ENCODE measurements around the gene SCCPDH. TPM values are rescaled to one million over a fixed set of nuclear protein-coding genes. Genes with fewer than 3 reads are reported as not detected.

SCCPDH gene
- total and polyA plus RNA-seq, 4 donors: 52.1 to 84.3 (median 78.5) TPM

- H3K4me1 ChIP-seq (ENCODE audit: control insufficient read depth in 4 of 4, insufficient read depth in 4 of 4, low read length in 3 of 4): peaks cover 2 to 30% (median 27%) of the 10 kb centered on the region in 4 donors
- 42% methylated on average over 4 of the region's 4 CpGs for WGBS
- H3K9ac ChIP-seq (ENCODE audit: low read depth in 1 of 2, low read length in 2 of 2): peak overlapping the region in 1 of 2 donors; percentile 28
- DNase-seq (ENCODE audit: low spot score): no peak
- peaks cover 0 to 26% (median 17%) of the 10 kb centered on the region in 4 donors for H3K36me3 ChIP-seq (ENCODE audit: control insufficient read depth in 4 of 4, insufficient read depth in 3 of 4, low read depth in 1 of 4, low read length in 3 of 4)
- peak overlapping the region in 1 of 3 donors; percentile 88 for H3K4me3 ChIP-seq (ENCODE audit: low read depth in 1 of 3, low read length in 3 of 3)
- no peaks in the 10 kb centered on the region for H3K9me3 ChIP-seq (ENCODE audit: control insufficient read depth in 4 of 4, low read length in 3 of 4)
- TF ChIP-seq, protein P1, sequence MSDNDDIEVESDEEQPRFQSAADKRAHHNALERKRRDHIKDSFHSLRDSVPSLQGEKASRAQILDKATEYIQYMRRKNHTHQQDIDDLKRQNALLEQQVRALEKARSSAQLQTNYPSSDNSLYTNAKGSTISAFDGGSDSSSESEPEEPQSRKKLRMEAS (IDR thresholded peaks at IDR 0.05): no peak
- TF ChIP-seq NR2F2 (IDR thresholded peaks at IDR 0.05) (no peak), ATF3 (IDR thresholded peaks at IDR 0.05) (no peak), RXRA (IDR thresholded peaks at IDR 0.05) (no peak), YY1 (IDR thresholded peaks at IDR 0.05) (no peak), FOXA2 (IDR thresholded peaks at IDR 0.05) (no peak), HNF4G (IDR thresholded peaks at IDR 0.05) (no peak), EGR1 (IDR thresholded peaks at IDR 0.05; ENCODE audit: low read depth in 2 of 2) (no peak)
- TF ChIP-seq, protein P2, sequence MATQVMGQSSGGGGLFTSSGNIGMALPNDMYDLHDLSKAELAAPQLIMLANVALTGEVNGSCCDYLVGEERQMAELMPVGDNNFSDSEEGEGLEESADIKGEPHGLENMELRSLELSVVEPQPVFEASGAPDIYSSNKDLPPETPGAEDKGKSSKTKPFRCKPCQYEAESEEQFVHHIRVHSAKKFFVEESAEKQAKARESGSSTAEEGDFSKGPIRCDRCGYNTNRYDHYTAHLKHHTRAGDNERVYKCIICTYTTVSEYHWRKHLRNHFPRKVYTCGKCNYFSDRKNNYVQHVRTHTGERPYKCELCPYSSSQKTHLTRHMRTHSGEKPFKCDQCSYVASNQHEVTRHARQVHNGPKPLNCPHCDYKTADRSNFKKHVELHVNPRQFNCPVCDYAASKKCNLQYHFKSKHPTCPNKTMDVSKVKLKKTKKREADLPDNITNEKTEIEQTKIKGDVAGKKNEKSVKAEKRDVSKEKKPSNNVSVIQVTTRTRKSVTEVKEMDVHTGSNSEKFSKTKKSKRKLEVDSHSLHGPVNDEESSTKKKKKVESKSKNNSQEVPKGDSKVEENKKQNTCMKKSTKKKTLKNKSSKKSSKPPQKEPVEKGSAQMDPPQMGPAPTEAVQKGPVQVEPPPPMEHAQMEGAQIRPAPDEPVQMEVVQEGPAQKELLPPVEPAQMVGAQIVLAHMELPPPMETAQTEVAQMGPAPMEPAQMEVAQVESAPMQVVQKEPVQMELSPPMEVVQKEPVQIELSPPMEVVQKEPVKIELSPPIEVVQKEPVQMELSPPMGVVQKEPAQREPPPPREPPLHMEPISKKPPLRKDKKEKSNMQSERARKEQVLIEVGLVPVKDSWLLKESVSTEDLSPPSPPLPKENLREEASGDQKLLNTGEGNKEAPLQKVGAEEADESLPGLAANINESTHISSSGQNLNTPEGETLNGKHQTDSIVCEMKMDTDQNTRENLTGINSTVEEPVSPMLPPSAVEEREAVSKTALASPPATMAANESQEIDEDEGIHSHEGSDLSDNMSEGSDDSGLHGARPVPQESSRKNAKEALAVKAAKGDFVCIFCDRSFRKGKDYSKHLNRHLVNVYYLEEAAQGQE (IDR thresholded peaks at IDR 0.05): no peak
- no peaks in the 10 kb centered on the region for H3K27me3 ChIP-seq (ENCODE audit: control insufficient read depth in 4 of 4, insufficient read depth in 4 of 4, low read length in 3 of 4)
- H3K27ac ChIP-seq (ENCODE audit: low read depth in 1 of 2, low read length in 2 of 2): peak overlapping the region; percentile 14 to 76
These were observed 2.7 kb downstream of the SCCPDH start for GRCh38 chr1:246726881-246727280.

- no peaks in the 10 kb centered on the region for H3K27me3 ChIP-seq (ENCODE audit: control insufficient read depth in 4 of 4, insufficient read depth in 4 of 4, low read length in 3 of 4)
- no peak overlapping the region for H3K9ac ChIP-seq (ENCODE audit: low read depth in 1 of 2, low read length in 2 of 2)
- H3K4me1 ChIP-seq (ENCODE audit: control insufficient read depth in 4 of 4, insufficient read depth in 4 of 4, low read length in 3 of 4): peaks cover 2 to 30% (median 27%) of the 10 kb centered on the region in 4 donors
- DNase-seq (ENCODE audit: low spot score): no peak
- 48% methylated on average over 3 of the region's 3 CpGs for WGBS
- no peak overlapping the region for H3K4me3 ChIP-seq (ENCODE audit: low read depth in 1 of 3, low read length in 3 of 3)
- peak overlapping the region in 1 of 2 donors; percentile 6 for H3K27ac ChIP-seq (ENCODE audit: low read depth in 1 of 2, low read length in 2 of 2)
- H3K36me3 ChIP-seq (ENCODE audit: control insufficient read depth in 4 of 4, insufficient read depth in 3 of 4, low read depth in 1 of 4, low read length in 3 of 4): peaks cover 4 to 29% (median 19%) of the 10 kb centered on the region in 4 donors
- TF ChIP-seq SP1 (IDR thresholded peaks at IDR 0.05) (peak; percentile 43), TAF1 (conservative IDR thresholded peaks at IDR 0.05) (no peak), GABPA (IDR thresholded peaks at IDR 0.05 in 1 of 2, conservative IDR thresholded peaks at IDR 0.05 in 1 of 2) (peak in 1 of 2 donors; percentile 16), FOXA2 (IDR thresholded peaks at IDR 0.05) (no peak), YY1 (IDR thresholded peaks at IDR 0.05) (peak; percentile 45), HNF4G (IDR thresholded peaks at IDR 0.05) (peak; percentile 18), RXRA (IDR thresholded peaks at IDR 0.05) (peak; percentile 47 to 73), RAD21 (IDR thresholded peaks at IDR 0.05) (peak in 1 of 2 donors; percentile 23), HNF4A (conservative IDR thresholded peaks at IDR 0.05) (peak; percentile 59 to 78)
- TF ChIP-seq, protein P1 (IDR thresholded peaks at IDR 0.05): peak; percentile 66
- TF ChIP-seq, protein P3, sequence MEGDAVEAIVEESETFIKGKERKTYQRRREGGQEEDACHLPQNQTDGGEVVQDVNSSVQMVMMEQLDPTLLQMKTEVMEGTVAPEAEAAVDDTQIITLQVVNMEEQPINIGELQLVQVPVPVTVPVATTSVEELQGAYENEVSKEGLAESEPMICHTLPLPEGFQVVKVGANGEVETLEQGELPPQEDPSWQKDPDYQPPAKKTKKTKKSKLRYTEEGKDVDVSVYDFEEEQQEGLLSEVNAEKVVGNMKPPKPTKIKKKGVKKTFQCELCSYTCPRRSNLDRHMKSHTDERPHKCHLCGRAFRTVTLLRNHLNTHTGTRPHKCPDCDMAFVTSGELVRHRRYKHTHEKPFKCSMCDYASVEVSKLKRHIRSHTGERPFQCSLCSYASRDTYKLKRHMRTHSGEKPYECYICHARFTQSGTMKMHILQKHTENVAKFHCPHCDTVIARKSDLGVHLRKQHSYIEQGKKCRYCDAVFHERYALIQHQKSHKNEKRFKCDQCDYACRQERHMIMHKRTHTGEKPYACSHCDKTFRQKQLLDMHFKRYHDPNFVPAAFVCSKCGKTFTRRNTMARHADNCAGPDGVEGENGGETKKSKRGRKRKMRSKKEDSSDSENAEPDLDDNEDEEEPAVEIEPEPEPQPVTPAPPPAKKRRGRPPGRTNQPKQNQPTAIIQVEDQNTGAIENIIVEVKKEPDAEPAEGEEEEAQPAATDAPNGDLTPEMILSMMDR (IDR thresholded peaks at IDR 0.05; ENCODE audit: low read depth, low read length, missing input control): no peak
- no peaks in the 10 kb centered on the region for H3K9me3 ChIP-seq (ENCODE audit: control insufficient read depth in 4 of 4, low read length in 3 of 4)
These were observed 3.4 kb downstream of the SCCPDH start for GRCh38 chr1:246727594-246727993.

Data from liver (tissue), 9 donors.